Measurements from ENCODE around the gene LIN28B. TPM values are rescaled to one million over a fixed set of nuclear protein-coding genes. Genes with fewer than 3 reads are reported as not detected.

Gene LIN28B
- 1.2 to 1.4 TPM (median 1.3 TPM) in 5 replicates for total RNA-seq (2022; extraction: Qiagen RNA extraction)

GRCh38 chr6:104956731-104957294 lies at the start of gene LIN28B:
Gene LIN28B (plus strand): TSS chr6:104957107. CDS start chr6:104957251, 144 bp downstream.

Other genes starting within 250 kb of the LIN28B start
- 2.0 to 3.5 TPM (median 3.2 TPM) in 5 replicates for gene HACE1, start 97.2 kb upstream of the LIN28B start, total RNA-seq (2022; extraction: Qiagen RNA extraction)
- gene POPDC3, start 222.9 kb downstream of the LIN28B start, total RNA-seq (2022; extraction: Qiagen RNA extraction) = 23.4 to 25.4 TPM (median 24.4 TPM) in 5 replicates